ENCODE data around the gene CISD2.
"Not testable (repeated sequence)": the region's sequence is repeated elsewhere in the genome, so short reads cannot be mapped to it uniquely, and the experiment has no call there.

CISD2 gene

GRCh38 chr4:102850370-102850769 lies 18.4 kb upstream of the CISD2 start:
- no peak for DNase-seq

GRCh38 chr4:102858828-102859464 lies 9.8 kb upstream of the CISD2 start:
- no peak for DNase-seq

- DNase-seq = no peak
Observed at GRCh38 chr4:102860611-102861324, 8.0 kb upstream of the CISD2 start.

GRCh38 chr4:102862016-102862415 lies 6.8 kb upstream of the CISD2 start:
- DNase-seq = no peak

- no peak for DNase-seq
Observed at GRCh38 chr4:102862747-102863146, 6.0 kb upstream of the CISD2 start.

GRCh38 chr4:102865327-102865726 lies 3.5 kb upstream of the CISD2 start:
- DNase-seq = not testable (repeated sequence)

- no peak for DNase-seq
Observed at GRCh38 chr4:102867278-102868152, 1.3 kb upstream of the CISD2 start.

- DNase-seq = no peak
Observed at GRCh38 chr4:102868153-102868780, 525 bp upstream of the CISD2 start.

GRCh38 chr4:102869569-102870197 lies 891 bp downstream of the CISD2 start:
- no peak for DNase-seq

- no peak for DNase-seq
Observed at GRCh38 chr4:102871772-102872171, 3.0 kb downstream of the CISD2 start.

- not testable (repeated sequence) for DNase-seq
Observed at GRCh38 chr4:102877477-102878106, 8.8 kb downstream of the CISD2 start.

- not testable (repeated sequence) for DNase-seq
Observed at GRCh38 chr4:102878349-102878748, 9.6 kb downstream of the CISD2 start.

GRCh38 chr4:102878901-102879300 lies 10.1 kb downstream of the CISD2 start:
- DNase-seq = no peak

GRCh38 chr4:102881343-102881742 lies 12.6 kb downstream of the CISD2 start:
- no peak for DNase-seq

GRCh38 chr4:102883278-102883677 lies 14.5 kb downstream of the CISD2 start:
- no peak for DNase-seq

GRCh38 chr4:102888570-102888969 lies 19.8 kb downstream of the CISD2 start:
- not testable (repeated sequence) for DNase-seq

GRCh38 chr4:102889866-102890265 lies 21.1 kb downstream of the CISD2 start:
- not testable (repeated sequence) for DNase-seq

GRCh38 chr4:102896547-102896946 lies 27.8 kb downstream of the CISD2 start:
- DNase-seq = not testable (repeated sequence)

GRCh38 chr4:102897610-102898009 lies 28.8 kb downstream of the CISD2 start:
- not testable (repeated sequence) for DNase-seq

- no peak for DNase-seq
Observed at GRCh38 chr4:102901804-102902203, 33.0 kb downstream of the CISD2 start.

- no peak for DNase-seq
Observed at GRCh38 chr4:102918859-102919258, 50.1 kb downstream of the CISD2 start.

- not testable (repeated sequence) for DNase-seq
Observed at GRCh38 chr4:102919697-102920096, 50.9 kb downstream of the CISD2 start.
